ENCODE measurements around the gene MYO5B.

DNA sequence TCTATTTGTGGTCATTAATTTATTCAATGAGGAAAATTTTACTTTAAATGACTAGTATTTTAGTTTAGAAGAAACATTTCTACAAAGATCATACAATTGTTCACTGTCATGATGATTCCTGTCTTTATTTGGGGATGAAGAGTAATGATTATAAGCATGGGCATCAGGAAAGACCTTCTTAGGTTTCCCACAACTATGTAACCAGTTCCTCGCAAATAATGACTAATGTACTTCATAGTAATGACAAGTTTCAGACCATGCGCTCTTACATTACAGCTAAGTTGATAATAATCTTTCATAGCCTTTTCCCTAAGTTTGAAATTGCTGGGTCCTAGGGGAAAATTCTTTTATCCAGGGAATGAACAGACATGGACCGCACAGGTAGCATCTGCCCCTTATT, 90.5 kb downstream of the MYO5B start:
- TF ChIP-seq, protein P1, sequence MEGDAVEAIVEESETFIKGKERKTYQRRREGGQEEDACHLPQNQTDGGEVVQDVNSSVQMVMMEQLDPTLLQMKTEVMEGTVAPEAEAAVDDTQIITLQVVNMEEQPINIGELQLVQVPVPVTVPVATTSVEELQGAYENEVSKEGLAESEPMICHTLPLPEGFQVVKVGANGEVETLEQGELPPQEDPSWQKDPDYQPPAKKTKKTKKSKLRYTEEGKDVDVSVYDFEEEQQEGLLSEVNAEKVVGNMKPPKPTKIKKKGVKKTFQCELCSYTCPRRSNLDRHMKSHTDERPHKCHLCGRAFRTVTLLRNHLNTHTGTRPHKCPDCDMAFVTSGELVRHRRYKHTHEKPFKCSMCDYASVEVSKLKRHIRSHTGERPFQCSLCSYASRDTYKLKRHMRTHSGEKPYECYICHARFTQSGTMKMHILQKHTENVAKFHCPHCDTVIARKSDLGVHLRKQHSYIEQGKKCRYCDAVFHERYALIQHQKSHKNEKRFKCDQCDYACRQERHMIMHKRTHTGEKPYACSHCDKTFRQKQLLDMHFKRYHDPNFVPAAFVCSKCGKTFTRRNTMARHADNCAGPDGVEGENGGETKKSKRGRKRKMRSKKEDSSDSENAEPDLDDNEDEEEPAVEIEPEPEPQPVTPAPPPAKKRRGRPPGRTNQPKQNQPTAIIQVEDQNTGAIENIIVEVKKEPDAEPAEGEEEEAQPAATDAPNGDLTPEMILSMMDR (conservative IDR thresholded peaks at IDR 0.05 in 1 of 2, IDR thresholded peaks at IDR 0.05 in 1 of 2; ENCODE audit: extremely low read depth in 1 of 2, insufficient read depth in 1 of 2, low read depth in 1 of 2, low read length in 2 of 2): no peak
- TF ChIP-seq EZH2 (IDR thresholded peaks at IDR 0.05; ENCODE audit: borderline replicate concordance, low read length): no peak

All from mammary epithelial cell (primary cell).